NK-92 (cell line): ENCODE measurements around the gene LSG1.

Source experiments
- DNase-seq: peaks from one replicate; lab custom pipeline; 2025; ENCODE audit not compliant: unreplicated experiment; lab: John Stamatoyannopoulos, UW

Gene LSG1

DNA sequence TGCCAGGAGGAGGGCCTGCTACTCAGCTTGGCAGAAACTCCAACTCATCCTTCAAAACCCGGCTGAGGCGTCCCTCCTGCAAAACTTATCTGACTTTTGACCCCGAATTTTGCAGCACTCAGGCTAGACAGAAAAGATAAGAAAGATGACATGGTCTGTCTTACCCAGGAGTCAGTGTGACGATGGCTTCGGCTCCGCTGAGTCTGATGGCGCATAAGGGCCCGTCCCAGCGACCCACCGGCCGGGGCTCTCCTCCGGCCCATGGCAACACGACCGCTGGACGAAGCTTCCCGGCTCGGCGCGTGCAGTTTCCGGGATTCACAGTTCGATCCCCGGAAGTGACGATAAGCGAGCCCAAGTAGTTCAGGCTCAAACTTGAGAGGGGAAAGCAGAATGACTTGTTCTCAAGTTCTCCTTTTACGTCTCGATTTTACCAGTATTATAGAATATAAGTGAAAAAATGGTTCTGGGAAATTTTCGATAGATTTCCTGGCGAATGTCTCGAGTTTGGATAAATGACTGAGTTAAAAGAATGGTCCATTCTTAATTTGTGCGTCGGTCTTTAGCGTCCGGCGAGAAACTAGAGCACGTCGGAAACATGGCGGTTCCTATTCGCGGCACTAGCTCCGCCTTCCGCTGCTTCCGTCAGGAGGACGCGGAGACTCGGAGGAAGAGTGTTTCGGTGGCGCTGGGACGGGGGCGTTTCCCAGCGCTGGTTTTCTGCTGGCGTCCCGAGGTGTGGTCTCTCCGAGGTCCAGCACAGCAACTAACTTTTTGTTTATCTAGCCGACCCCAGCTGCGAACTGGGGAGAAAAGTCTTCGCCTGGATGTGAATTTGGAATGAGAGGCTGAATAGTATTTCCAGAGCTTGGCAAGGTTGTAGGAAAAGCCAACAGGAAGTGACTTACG is at the start of gene LSG1:
LSG1 (minus strand) TSS at position 292 of the 909 bp plus-strand sequence; CDS start at position 263, 29 bp downstream.
- DNase-seq: peak; percentile 27

DNA sequence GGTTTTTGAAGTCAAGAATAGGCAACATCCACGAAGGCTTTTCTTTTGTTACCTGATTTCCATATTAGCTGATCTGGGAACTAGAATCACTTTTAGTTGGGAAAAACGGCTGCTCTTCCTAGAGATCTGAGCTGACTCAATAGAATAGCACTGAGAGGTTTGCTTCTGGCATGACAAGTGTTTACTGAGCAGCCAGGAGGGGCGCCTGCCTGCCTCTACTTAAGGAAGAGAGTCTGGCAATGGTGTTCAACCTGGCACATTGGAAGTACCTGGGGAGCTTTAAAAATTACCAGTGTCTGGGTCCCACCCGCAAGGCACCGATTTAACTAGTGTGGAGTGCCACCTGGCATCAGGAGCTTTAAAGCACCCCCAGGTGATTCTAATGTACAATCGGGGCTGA is 48.1 kb upstream of the LSG1 start:
- DNase-seq: no peak

DNA sequence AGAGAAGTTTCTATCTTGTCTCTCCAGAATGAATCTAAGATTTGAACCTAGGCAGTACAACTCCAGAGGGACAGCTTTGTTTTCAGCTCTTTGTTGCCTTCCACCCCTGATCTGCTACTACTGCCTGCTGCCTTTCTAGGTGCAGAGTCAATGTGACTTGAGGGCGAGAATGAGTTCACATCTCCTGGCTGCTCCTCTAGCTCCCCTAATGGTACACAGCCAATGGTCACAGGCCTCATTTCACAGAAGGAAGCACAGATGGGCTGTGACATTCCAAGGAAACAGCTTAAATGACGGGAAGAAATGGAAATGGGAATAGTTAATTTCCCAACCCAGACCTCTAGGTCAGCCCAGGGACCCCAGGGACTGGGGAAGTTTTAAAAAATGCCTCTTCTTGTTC is 46.1 kb upstream of the LSG1 start:
- DNase-seq: no peak

DNA sequence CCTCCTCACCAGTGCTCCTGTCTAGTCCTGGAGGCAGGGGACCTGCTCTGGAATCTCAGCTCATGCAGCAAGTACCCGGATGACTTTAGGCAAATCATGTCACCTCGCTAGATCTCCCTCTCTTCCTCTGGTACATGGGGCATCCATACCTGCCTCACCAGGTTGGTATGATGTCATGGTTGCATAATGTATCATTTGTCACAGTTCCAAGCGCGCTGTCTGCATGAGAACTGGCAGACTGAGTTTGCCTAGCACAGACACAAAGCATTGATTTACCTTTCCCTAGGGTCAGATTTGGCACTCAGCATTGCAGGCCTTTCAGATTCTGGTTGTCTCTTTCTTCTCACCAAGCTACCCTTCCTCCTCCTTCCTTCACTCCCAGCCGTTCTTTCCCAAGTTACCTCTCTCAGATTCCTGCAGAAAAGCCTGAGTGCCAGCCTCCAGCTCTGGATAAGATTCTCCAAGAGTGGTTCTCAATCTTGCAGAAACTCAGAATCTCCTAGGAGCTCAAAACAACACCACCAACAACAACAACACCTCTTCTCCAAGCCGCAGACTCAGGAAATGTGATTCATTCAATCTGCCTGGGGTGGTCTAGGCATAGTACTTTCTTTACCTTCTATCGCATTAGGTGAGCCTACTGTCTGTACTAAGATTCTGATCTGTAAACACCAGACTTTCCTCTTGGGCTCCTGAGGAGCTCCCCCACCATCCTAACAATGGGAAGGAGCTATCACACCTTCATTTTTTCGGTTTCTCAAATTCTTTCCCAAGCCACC is 43.2 kb upstream of the LSG1 start:
- no peak for DNase-seq

DNA sequence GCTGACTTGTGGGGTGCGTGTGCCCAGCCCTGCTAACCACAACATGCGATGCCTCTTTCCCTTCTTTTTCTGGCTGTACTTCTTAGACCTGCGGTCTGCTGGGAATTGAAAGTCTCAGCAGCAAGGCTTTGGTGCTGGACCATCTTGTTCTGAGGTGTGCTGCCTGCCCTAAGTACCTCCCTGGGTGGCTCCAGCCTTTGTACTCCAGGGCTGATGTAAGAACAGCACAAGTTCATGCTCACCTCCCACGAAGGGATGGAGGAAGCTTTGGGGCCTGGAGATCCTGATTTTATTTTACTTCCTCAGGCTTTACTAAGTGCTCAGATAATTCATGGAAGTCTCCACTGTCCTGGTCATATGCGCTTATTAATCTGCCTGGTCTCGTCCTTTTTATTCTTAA is 42.6 kb upstream of the LSG1 start:
- no peak for DNase-seq

DNA sequence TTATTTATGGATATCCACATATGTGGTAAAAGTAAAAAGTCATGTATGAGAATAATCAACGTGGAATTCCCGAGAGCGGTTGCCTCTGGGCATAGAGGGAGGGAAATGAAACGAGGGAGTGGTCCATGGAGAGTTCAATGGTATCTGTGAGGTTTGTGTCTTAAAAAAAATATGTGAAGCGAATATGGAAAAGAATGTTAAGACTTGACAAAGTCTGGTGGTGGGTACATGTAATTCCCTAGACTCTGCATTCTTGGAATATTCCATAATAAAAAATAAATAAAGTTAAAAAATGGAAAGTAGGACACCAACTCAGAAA is 42.1 kb upstream of the LSG1 start:
- no peak for DNase-seq

DNA sequence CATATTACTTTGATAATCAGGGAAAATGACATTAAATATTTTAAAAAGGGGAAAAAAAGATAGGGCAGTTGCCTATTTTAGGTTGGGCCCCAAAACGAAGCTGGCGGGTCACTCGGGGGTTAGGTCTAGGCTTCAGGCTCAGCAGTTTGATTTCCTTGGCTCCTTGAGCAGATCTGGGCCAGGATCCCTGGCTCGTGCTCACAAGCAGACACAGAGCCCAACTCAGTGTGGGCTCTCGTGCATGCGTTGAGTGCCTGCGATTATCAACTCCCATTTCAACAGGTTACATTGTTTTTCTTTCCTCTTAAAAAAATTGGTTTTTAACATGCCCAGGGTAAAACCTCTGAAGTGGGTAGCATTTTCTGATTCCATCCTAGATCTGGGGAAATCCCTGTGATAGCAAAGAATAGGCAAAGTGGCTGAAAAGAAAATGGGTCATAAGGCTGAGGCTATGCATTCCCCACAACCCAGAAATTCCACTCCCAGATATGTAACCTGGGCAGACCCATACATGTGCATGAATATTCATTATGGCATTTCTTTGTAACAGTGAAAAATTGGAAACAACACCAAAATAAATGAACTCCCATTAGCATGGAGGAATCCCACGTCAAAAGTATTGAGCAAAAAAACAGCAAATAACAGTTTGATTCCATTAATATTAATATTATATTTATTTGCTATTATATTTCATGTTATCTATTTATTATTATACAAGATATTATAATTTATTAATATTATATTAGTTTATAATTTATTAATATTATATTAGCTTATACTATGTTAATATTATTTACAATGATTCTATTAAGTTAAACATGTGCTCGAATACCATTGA is 41.5 kb upstream of the LSG1 start:
- no peak for DNase-seq

DNA sequence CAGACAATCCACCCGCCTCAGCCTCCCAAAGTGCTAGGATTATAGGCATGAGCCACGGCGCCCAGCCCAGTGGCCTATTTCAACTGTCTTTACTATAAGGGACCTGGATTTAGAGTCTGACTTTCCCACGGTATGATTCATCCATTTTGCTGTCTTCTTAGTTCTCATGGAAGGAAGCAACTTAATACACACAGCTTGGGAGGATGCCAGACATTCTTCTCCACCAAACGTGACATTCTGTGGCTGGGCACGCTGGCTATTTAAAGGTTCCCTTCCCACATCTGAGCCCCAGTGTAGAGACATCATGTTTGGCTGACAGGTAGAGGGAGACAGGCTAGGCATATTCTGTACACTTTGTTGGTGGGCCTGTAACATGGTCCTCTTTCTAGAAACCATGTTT is 39.9 kb upstream of the LSG1 start:
- no peak for DNase-seq

DNA sequence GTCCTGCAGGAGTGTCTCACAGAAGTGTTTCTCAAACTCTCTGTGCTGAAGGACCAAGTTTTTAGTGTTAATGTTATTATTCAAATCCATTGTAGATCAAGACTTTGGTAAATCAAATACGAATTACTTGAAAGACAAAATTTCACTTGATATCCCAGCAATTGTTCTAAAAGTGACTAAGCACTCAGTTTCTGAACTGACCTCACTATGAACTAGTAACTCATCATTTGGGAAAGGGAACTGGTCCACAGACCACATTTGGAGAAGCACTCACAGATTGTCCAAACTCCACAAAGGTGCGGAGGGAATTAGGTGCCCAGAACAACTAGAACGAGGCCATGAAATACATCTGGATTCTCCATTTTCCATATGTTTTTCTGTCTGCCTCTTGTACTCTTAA is 39.3 kb upstream of the LSG1 start:
- DNase-seq: no peak

DNA sequence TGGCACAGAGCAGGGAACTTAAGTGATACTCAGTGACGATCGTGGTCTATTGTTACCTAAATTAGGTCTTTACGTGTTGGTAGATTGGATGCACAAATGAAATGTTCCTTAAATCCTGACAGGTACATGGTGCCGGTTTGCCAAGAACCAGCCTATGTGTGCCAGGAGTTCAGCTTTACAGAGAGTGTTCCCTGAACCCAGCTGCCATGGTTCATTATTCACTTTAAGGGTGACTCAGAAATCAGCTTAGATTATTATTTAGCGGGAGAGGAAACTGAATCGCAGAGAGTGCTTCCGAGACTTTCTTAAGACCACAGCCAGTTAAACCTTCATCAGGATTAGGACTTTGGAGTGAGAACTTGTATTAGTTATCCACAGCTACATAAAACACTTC is 35.2 kb upstream of the LSG1 start:
- no peak for DNase-seq

DNA sequence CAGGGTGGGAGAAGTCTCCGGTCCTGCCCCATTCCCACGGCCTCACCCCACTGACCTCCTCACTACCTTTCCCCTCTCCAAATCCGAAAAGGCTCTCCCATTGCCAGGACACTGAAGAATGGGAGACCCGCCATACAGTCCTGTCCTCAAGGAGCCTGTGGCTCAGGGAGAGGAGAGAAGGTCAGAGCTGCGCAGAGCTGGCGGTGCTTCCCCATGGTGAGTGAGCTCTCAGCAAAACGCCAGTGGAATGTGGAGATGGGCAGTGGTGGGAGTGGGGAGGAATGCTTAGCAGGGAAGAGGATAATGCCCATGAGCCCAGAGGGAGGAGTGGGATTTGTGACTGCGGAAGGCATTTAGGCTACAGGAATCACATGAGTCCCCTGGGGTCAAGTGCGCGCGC is 33.8 kb upstream of the LSG1 start:
- no peak for DNase-seq

DNA sequence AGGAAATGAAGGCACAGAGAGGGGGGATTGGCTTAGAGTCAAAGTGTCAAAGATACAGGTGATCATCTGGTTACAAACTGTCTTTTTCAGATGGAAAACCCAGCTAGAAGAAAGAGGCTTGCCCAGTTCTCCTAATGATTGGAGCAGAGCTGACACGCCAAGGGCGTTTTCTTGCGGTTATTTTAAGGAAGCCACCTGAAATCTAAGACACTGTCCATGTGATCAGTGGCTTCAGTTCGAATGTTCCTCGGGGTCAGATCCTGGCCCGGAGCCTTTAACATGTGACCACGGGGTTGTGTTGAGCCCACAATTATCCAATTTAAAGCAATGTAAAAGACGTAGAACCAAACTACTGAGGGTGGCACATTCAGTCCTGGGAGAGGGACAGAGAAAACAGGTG is 33.2 kb upstream of the LSG1 start:
- DNase-seq: no peak

DNA sequence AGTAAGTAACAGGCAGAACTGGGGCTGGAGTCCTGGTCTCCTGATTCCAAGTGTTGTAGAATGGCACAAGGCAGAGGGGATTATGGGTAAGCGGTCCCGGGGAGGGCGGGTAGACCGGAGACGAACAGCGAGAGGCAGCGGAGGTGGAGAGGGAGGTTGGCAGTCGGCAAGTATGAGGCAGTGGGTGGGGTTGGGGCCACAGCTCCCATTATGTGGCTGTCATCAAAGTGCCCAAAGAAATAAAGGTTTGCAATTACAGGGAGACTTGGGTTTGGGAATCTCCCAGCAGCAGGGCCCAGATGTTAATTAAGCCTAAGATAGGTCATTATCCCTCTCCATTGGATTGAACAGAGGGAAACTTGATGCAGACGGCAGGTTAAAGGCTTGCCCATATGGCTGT is 30.6 kb upstream of the LSG1 start:
- DNase-seq: no peak

DNA sequence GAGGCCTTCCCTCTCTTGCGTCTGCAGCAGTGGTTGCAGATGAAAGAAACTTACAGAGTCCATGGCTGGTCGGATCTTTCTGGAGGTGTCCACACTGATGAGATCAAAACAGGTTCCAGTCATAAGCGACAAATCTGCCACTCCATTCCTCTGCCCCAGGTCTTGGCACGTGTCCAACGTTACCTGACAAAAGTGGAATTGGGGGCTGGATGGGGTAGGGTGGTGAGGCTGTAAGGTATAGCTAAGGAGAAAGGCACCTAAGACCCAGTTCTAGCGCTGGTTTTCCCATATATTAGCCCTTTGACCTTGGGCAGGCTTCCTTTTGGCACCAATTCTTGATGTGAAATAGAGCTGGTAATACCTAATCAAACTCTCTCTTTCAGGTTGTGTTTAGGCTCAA is 24.7 kb upstream of the LSG1 start:
- DNase-seq: no peak

DNA sequence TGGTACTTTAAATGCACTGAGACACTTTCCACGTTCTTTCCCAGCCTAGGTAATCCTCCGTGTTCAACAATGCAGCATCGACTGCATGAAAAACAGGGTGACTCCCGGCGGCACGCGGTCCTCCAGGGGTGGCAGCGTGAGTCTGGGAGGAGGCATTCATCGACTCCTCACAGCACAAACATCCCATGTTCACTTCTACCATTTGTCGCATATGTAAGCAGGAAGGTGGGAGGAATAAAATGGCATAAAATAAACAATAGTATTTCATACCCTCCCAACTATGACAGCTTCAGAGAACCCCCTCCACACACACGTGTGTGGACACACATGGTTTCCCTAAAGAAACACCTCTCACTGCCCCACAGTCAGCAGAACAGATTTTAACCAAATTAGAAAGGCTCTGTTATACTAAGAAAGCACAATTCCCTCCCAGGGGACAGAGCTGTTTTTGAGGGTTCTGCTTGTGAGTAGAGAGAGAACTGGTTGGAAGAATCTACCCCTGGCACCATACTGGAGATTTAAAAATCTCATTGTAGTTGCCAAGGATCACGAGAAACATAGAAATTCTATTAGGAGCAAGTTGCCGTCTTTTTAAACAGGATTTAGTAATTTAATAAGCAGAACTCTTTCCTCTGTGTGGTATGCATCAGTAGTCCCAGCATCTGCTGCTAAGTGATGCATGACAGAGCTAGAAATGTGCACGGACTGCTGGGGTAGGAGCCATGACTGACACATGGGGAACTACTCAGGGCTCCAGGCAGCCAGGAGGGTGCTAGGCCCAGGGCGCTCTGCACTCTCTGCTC is 19.7 kb upstream of the LSG1 start:
- DNase-seq: no peak

DNA sequence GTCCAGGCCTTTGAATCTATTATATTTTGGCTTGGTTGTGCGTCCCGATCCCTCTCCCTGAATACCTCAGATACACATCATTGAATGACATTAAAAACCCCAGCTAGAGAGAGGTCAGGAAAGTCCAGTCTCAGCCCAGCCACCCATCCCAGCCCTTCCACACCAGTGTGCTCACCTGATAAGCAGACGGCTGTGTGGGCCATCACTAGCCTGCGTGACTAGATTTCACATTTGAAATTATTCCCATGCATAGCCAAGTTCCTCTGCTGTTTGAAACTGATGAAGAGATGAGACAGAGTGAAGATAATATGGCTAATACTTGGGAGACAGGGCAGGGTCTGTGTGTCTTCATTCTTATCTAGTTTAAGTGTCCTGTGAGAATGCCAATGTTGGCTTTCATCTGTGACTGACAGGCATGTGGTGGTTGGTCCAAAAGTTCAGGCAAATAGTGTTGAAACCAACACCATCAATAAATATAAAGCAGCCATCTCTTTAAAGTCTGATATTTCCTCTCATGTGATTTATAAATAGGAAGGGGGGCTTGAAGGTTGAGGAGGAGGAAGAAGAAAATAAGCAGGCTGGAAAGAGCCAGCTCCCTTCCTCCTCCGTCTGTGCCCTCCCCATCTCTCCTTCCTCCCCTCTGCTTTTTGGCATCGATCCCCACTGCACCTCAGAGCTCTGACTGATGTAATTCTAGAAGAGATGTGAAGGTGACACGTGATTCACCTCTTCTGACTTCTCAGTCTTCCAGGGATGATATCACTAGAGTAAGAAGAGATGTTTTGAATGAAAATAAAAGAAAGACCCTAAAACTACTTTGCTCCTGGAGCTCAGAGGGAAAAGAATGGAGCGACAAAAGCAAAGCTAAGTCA is 18.7 kb upstream of the LSG1 start:
- no peak for DNase-seq

DNA sequence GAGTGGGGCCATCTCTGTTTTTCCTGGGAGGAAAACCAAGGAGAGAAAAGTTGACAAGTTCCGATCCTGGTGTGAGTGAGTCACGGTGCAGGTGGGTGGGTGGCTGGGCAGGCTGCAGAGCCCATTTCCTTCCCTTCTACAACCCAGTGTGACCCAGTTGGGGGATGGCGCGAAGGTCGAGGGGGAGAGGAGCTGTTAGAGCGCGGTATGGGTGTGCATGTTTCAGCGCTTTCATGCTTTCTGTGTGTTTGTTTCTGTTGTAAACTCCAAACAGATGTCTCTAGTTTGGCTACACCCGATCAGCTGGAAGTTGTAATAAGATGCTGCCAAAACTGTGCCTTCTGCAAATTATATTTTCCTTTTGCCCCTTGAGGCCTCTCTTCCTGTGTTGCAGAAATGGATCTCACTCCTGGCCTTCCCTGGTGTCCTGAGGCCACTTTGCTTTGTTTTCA is 17.5 kb upstream of the LSG1 start:
- DNase-seq: no peak

DNA sequence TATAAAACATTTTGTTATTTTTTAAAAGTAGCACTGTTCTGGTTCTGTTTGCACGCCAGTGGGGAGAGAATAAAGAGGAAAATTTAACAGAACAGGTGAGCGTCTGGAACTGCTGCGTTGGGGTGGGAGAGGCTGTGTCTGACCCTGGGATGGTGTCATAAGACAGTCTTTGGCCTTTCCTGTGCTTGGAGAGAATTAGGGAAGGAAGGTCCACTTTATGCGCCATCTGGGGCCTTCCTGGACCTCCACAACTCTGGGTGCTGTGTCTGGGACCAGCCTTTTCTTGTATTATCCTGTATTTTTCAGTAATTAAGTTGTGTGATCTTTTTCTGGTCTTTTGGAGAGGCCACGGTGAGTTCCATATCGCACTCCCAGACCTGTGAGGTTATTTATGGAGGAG is 17.0 kb upstream of the LSG1 start:
- no peak for DNase-seq

DNA sequence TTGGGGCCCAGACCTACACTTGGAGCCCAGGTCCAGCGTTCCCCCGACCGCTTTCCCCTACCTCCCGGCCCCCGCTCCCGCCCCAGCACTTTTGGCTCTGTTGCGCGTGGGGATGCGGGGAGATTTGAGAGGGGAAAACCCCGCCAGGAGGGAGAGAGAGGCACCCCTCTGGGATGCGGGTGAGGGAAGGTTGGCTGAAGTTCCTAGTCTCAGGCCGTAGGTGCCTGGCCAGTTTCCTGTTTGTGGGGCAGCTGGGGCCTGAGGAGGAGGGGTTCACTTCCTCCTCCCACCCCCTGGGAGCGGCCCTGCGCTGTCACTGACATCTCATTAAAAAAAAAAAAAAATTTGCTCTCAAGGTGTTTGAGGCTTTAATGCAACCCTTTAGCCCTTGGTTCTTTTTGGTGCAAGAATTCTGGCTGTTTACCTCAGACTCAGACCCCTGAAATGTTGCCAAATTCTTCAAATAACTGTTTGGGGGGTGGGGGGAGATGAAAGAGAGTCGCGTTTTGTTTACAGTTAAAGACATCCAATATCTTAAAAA is 16.3 kb upstream of the LSG1 start:
- DNase-seq: no peak
